CD8-positive, alpha-beta memory T cell (primary cell): Measurements from ENCODE around the gene GAB2. TPM values are rescaled to one million over a fixed set of nuclear protein-coding genes. Genes with fewer than 3 reads are reported as not detected.

Experiments used
- CTCF ChIA-PET: fragments of 350-600 bp; sonication (Branson Sonifier 250); formaldehyde crosslinking; loops from one replicate; lab custom pipeline; 2021; ENCODE audit warnings: antibody characterized with exemption; lab: Charles Lee
- POLR2A ChIA-PET: fragments of 350-600 bp; sonication (Branson Sonifier 250); formaldehyde crosslinking; loops from one replicate; lab custom pipeline; 2021; ENCODE audit warnings: antibody characterized with exemption; lab: Charles Lee
- DNase-seq, 5 donors: peaks; one replicate each; pipeline versions ENCODE4 v3.0.0 to v3.0.0-alpha.2; 2020 to 2022; ENCODE audit warnings: mixed read lengths in 1 of 5
- H3K27ac ChIP-seq: one replicate; pipeline ENCODE4 v1.7.0; 2013; ENCODE audit warnings: low read depth, mild to moderate bottlenecking, low read length, moderate library complexity
- H3K27me3 ChIP-seq: 2 replicates; pipeline ENCODE4 v1.7.0; 2013; ENCODE audit warnings: low read length, mild to moderate bottlenecking; ENCODE audit not compliant: insufficient read depth, poor library complexity, severe bottlenecking
- H3K36me3 ChIP-seq: 2 replicates; pipeline ENCODE4 v1.7.0; 2013; ENCODE audit warnings: mild to moderate bottlenecking, low read length, moderate library complexity; ENCODE audit not compliant: insufficient read depth
- H3K4me1 ChIP-seq: 2 replicates; pipeline ENCODE4 v1.7.0; 2013; ENCODE audit warnings: mild to moderate bottlenecking, low read length, moderate library complexity; ENCODE audit not compliant: insufficient read depth
- H3K4me3 ChIP-seq: 2 replicates; pipeline ENCODE4 v1.7.0; 2013; ENCODE audit warnings: mild to moderate bottlenecking, low read length
- H3K9me3 ChIP-seq: 2 replicates; pipeline ENCODE4 v1.7.0; 2013; ENCODE audit warnings: mild to moderate bottlenecking, low read length
- H3K27ac Mint-ChIP-seq, 8 donors: one replicate each; pipeline ENCODE4 v1.8.0; 2020 to 2021; ENCODE audit warnings: mixed read lengths in 8 of 8, mild to moderate bottlenecking in 6 of 8, inconsistent platforms in 3 of 8, moderate library complexity in 3 of 8
- H3K27me3 Mint-ChIP-seq, 2 donors: one replicate each; pipeline ENCODE4 v1.8.0; 2020 to 2021; ENCODE audit warnings: mixed read lengths in 2 of 2, mild to moderate bottlenecking in 1 of 2, moderate library complexity in 1 of 2
- H3K36me3 Mint-ChIP-seq, 3 donors: one replicate each; pipeline ENCODE4 v1.8.0; 2020 to 2021; ENCODE audit warnings: mixed read lengths in 3 of 3, inconsistent platforms in 1 of 3, mild to moderate bottlenecking in 1 of 3
- H3K4me1 Mint-ChIP-seq, 3 donors: one replicate each; pipeline ENCODE4 v1.8.0; 2020 to 2021; ENCODE audit warnings: mixed read lengths in 3 of 3, inconsistent platforms in 1 of 3, mild to moderate bottlenecking in 1 of 3
- H3K4me3 Mint-ChIP-seq, 7 donors: one replicate each; pipeline ENCODE4 v1.8.0; 2020 to 2021; ENCODE audit warnings: mixed read lengths in 7 of 7, mild to moderate bottlenecking in 6 of 7, moderate library complexity in 4 of 7, inconsistent platforms in 2 of 7
- H3K9me3 Mint-ChIP-seq, 5 donors: one replicate each; pipeline ENCODE4 v1.8.0; 2020 to 2022; ENCODE audit warnings: mixed read lengths in 5 of 5, mild to moderate bottlenecking in 3 of 5, moderate library complexity in 2 of 5, inconsistent platforms in 1 of 5
- polyA plus RNA-seq: library from polyadenylated mRNA; unstranded; fragments of 300-500 nt; fragmentation: Illumina TruSeq; gene quantifications from one replicate; pipeline ENCODE4 v1.2.3, GENCODE V29; 2021
- total RNA-seq, 2 experiments: library from RNA; stranded (reverse); gene quantifications; one replicate each; pipeline ENCODE4 v1.2.3, GENCODE V29; 2021

The GAB2 gene
- total and polyA plus RNA-seq, 3 experiments from 2014 or later = 2.9 to 4.3 TPM; not detected in 1

GRCh38 chr11:78341841-78342240 lies 75.8 kb downstream of the GAB2 start:
- CTCF ChIA-PET = no interaction called here
- H3K27me3 Mint-ChIP-seq = peaks cover 8 to 22% of the 10 kb centered on the region in 2 donors
- Histone ChIP-seq H3K4me3 (no peak overlapping the region), H3K9me3 (no peaks in the 10 kb centered on the region), H3K36me3 (no peaks in the 10 kb centered on the region), H3K4me1 (no peaks in the 10 kb centered on the region), H3K27me3 (no peaks in the 10 kb centered on the region), H3K27ac (no peak overlapping the region)
- POLR2A ChIA-PET = no interaction called here
- H3K4me3 Mint-ChIP-seq = peak overlapping the region in 1 of 7 donors; percentile 21
- no peak for DNase-seq
- peaks cover 0 to 5% (median 0%) of the 10 kb centered on the region in 5 donors for H3K9me3 Mint-ChIP-seq
- H3K4me1 Mint-ChIP-seq = peaks cover 2 to 17% (median 17%) of the 10 kb centered on the region in 3 donors
- peaks cover 0 to 6% (median 0%) of the 10 kb centered on the region in 3 donors for H3K36me3 Mint-ChIP-seq
- H3K27ac Mint-ChIP-seq = no peak overlapping the region

- DNase-seq = no peak
- ChIA-PET POLR2A (no interaction called here), CTCF (no interaction called here)
- no peak overlapping the region for H3K4me3 ChIP-seq
- peaks cover 13 to 15% of the 10 kb centered on the region in 2 donors for H3K27me3 Mint-ChIP-seq
- H3K27me3 ChIP-seq = no peaks in the 10 kb centered on the region
- peaks cover 0 to 8% (median 0%) of the 10 kb centered on the region in 3 donors for H3K36me3 Mint-ChIP-seq
- H3K9me3 Mint-ChIP-seq = peaks cover 0 to 5% (median 0%) of the 10 kb centered on the region in 5 donors
- no peak overlapping the region for H3K4me3 Mint-ChIP-seq
- no peak overlapping the region for H3K27ac Mint-ChIP-seq
- peak overlapping the region; percentile 52 for H3K27ac ChIP-seq
- H3K4me1 Mint-ChIP-seq = peaks cover 2 to 17% (median 17%) of the 10 kb centered on the region in 3 donors
- no peaks in the 10 kb centered on the region for H3K36me3 ChIP-seq
- no peaks in the 10 kb centered on the region for H3K4me1 ChIP-seq
- no peaks in the 10 kb centered on the region for H3K9me3 ChIP-seq
Observed at GRCh38 chr11:78340530-78340929, 77.1 kb downstream of the GAB2 start.

DNA sequence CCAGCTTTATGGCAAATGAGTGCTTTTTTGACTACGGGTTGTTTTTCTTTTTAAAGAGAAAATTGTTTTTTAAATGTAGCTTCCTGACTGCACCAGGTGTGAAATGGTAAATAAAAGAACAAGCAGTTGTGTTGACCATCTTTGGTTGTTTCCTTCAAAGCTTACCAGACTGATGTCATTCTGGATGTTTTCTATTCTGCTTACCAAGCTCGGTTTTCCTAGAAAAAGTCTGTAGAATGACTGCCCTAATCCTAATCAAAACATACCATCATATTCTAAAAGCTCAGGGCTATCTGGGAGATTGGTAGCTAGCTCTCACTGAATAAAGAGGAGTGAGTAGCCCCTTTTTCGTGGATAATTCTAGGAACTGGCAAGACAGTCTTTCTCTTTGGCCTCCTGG lies 77.7 kb downstream of the GAB2 start:
- Histone ChIP-seq H3K27me3 (no peaks in the 10 kb centered on the region), H3K4me3 (no peak overlapping the region), H3K9me3 (no peaks in the 10 kb centered on the region), H3K4me1 (no peaks in the 10 kb centered on the region), H3K36me3 (no peaks in the 10 kb centered on the region), H3K27ac (peak overlapping the region; percentile 52)
- ChIA-PET POLR2A (no interaction called here), CTCF (no interaction called here)
- no peak overlapping the region for H3K4me3 Mint-ChIP-seq
- H3K36me3 Mint-ChIP-seq = peaks cover 0 to 12% (median 0%) of the 10 kb centered on the region in 3 donors
- no peak overlapping the region for H3K27ac Mint-ChIP-seq
- H3K27me3 Mint-ChIP-seq = peaks cover 12 to 21% of the 10 kb centered on the region in 2 donors
- no peak for DNase-seq
- H3K4me1 Mint-ChIP-seq = peaks cover 2 to 17% (median 17%) of the 10 kb centered on the region in 3 donors
- H3K9me3 Mint-ChIP-seq = peaks cover 0 to 7% (median 0%) of the 10 kb centered on the region in 5 donors

DNA sequence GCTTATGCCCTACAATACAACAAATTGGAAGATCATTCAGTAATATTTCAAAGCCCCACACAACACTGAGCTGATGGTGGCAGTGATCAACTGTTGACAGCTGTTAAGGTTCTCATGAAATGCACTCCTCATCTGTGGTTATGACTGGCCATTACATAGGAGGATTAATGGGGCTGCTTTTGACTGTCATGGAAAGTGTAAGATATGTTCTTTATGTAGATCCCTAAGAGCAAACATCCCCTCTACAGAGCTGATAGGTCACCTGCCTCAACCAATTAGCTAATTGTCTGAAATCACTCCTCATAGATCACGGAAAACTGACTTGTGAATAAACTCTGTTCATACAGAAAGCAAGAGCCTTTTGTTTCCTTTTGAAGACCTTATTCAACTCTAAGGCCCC lies 78.1 kb downstream of the GAB2 start:
- Histone ChIP-seq H3K27me3 (no peaks in the 10 kb centered on the region), H3K9me3 (no peaks in the 10 kb centered on the region), H3K27ac (peak overlapping the region; percentile 52), H3K4me1 (no peaks in the 10 kb centered on the region), H3K36me3 (no peaks in the 10 kb centered on the region), H3K4me3 (no peak overlapping the region)
- DNase-seq = no peak
- Mint-ChIP-seq H3K27ac (no peak overlapping the region), H3K36me3 (peaks cover 0 to 12% (median 0%) of the 10 kb centered on the region in 3 donors), H3K9me3 (peaks cover 0 to 7% (median 0%) of the 10 kb centered on the region in 5 donors), H3K4me1 (peaks cover 2 to 17% (median 17%) of the 10 kb centered on the region in 3 donors), H3K4me3 (no peak overlapping the region), H3K27me3 (peaks cover 12 to 23% of the 10 kb centered on the region in 2 donors)
- CTCF ChIA-PET = no interaction called here
- POLR2A ChIA-PET = no interaction called here

GRCh38 chr11:78338702-78339101 lies 78.9 kb downstream of the GAB2 start:
- peaks cover 0 to 12% (median 0%) of the 10 kb centered on the region in 3 donors for H3K36me3 Mint-ChIP-seq
- no peaks in the 10 kb centered on the region for H3K9me3 ChIP-seq
- CTCF ChIA-PET = no interaction called here
- peaks cover 0 to 7% (median 0%) of the 10 kb centered on the region in 5 donors for H3K9me3 Mint-ChIP-seq
- peaks cover 12 to 16% of the 10 kb centered on the region in 2 donors for H3K27me3 Mint-ChIP-seq
- H3K36me3 ChIP-seq = no peaks in the 10 kb centered on the region
- H3K4me3 ChIP-seq = no peak overlapping the region
- H3K4me3 Mint-ChIP-seq = no peak overlapping the region
- POLR2A ChIA-PET = no interaction called here
- H3K27ac ChIP-seq = no peak overlapping the region
- H3K4me1 Mint-ChIP-seq = peaks cover 2 to 17% (median 17%) of the 10 kb centered on the region in 3 donors
- no peaks in the 10 kb centered on the region for H3K27me3 ChIP-seq
- no peak for DNase-seq
- no peaks in the 10 kb centered on the region for H3K4me1 ChIP-seq
- H3K27ac Mint-ChIP-seq = no peak overlapping the region

GRCh38 chr11:78338138-78338537 lies 79.5 kb downstream of the GAB2 start:
- no peaks in the 10 kb centered on the region for H3K36me3 ChIP-seq
- H3K27me3 Mint-ChIP-seq = peaks cover 11 to 15% of the 10 kb centered on the region in 2 donors
- peaks cover 0 to 12% (median 0%) of the 10 kb centered on the region in 3 donors for H3K36me3 Mint-ChIP-seq
- DNase-seq = no peak
- no peak overlapping the region for H3K27ac ChIP-seq
- H3K27me3 ChIP-seq = no peaks in the 10 kb centered on the region
- no peaks in the 10 kb centered on the region for H3K4me1 ChIP-seq
- H3K27ac Mint-ChIP-seq = no peak overlapping the region
- ChIA-PET POLR2A (no interaction called here), CTCF (no interaction called here)
- H3K9me3 ChIP-seq = no peaks in the 10 kb centered on the region
- H3K4me3 ChIP-seq = no peak overlapping the region
- H3K4me1 Mint-ChIP-seq = peaks cover 2 to 17% (median 17%) of the 10 kb centered on the region in 3 donors
- H3K9me3 Mint-ChIP-seq = peaks cover 0 to 7% (median 0%) of the 10 kb centered on the region in 5 donors
- no peak overlapping the region for H3K4me3 Mint-ChIP-seq

DNA sequence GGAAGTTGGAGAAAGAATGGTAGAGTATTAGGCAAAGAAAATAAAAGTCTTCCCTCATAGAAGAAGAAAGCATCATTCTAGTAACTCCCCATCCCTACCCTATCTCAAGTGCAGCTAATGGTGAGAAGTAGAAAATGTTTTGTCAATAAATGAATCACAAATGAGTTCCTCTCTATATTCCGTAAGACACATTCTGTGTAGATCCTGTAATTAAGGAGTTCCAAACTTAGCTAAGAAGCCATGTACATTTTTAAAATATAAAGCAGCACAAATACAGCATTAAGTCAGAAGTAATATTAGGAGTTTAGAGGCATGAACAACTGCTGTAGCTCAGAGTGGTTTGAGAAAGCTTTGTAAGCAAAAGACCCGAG lies 80.1 kb downstream of the GAB2 start:
- Mint-ChIP-seq H3K27me3 (peaks cover 11 to 13% of the 10 kb centered on the region in 2 donors), H3K4me1 (peaks cover 2 to 18% (median 17%) of the 10 kb centered on the region in 3 donors), H3K27ac (peak overlapping the region in 1 of 8 donors; percentile 39), H3K4me3 (no peak overlapping the region), H3K9me3 (peaks cover 0 to 7% (median 0%) of the 10 kb centered on the region in 5 donors), H3K36me3 (peaks cover 0 to 12% (median 0%) of the 10 kb centered on the region in 3 donors)
- H3K27ac ChIP-seq = no peak overlapping the region
- no peaks in the 10 kb centered on the region for H3K27me3 ChIP-seq
- ChIA-PET POLR2A (no interaction called here), CTCF (no interaction called here)
- H3K4me1 ChIP-seq = no peaks in the 10 kb centered on the region
- no peak for DNase-seq
- no peaks in the 10 kb centered on the region for H3K36me3 ChIP-seq
- no peak overlapping the region for H3K4me3 ChIP-seq
- no peaks in the 10 kb centered on the region for H3K9me3 ChIP-seq

DNA sequence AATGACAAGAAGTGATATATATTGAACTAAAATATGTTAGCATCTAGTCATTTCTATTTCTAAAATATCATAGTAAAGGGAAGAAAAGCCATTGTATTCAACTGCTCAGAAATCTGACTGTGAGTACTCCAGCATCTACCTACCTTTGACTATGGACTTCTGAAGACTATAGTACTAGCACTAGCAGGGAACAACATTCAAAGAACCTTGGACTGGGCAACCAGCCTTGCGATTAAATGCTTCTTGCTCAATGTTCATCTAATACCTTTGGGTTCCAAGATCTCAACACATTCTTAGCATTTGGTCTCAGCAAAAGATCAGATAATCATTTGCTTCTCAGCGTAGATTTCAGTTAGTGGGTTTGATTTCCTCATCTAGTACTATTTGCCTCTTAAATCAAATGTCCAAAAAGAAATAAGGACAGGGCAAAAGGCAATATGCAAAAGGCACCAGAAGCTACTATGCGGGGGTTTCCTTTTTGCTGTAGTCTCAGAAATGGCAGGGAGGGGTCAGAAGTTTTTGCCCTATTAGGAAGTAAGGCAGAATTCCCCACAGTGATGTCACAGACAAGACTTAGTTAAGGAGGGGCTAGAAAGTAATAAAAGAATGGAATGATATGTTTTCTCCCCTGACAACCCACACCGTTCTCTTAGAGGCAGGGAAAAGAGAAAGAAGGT lies 80.6 kb downstream of the GAB2 start:
- ChIA-PET POLR2A (no interaction called here), CTCF (no interaction called here)
- no peaks in the 10 kb centered on the region for H3K36me3 ChIP-seq
- H3K36me3 Mint-ChIP-seq = peaks cover 0 to 12% (median 0%) of the 10 kb centered on the region in 3 donors
- H3K9me3 ChIP-seq = no peaks in the 10 kb centered on the region
- no peaks in the 10 kb centered on the region for H3K4me1 ChIP-seq
- no peak overlapping the region for H3K4me3 ChIP-seq
- peaks cover 2 to 23% (median 20%) of the 10 kb centered on the region in 3 donors for H3K4me1 Mint-ChIP-seq
- no peak overlapping the region for H3K4me3 Mint-ChIP-seq
- DNase-seq = no peak
- H3K27ac ChIP-seq = no peak overlapping the region
- H3K27me3 Mint-ChIP-seq = peaks cover 11 to 13% of the 10 kb centered on the region in 2 donors
- H3K27ac Mint-ChIP-seq = no peak overlapping the region
- H3K27me3 ChIP-seq = no peaks in the 10 kb centered on the region
- H3K9me3 Mint-ChIP-seq = peaks cover 0 to 5% (median 0%) of the 10 kb centered on the region in 5 donors
